ENCODE measurements around the gene KIF21A.
"Not testable (repeated sequence)": the region's sequence is repeated elsewhere in the genome, so short reads cannot be mapped to it uniquely, and the experiment has no call there.

Gene KIF21A

DNA sequence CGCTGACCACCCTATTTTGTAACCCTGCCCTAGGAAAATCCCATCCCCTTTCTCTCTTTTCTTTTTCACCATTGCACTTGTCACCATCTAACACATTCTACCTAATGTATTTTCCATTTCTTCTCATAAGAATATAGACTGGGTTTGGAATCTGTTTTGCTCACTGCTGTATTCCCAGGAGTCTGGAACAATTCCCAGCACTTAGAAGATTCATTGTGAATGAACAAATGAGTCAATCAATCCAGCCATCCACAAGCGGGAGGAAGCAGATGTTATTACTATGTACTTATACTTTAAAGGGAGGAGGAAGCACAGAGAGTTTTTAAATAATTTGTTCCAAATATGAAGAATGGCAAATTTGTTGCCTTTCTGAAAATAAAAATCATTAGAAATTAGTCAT, 142.1 kb downstream of the KIF21A start:
- H3K4me3 ChIP-seq (replicated peaks; ENCODE audit: low read depth, low read length) = no peak overlapping the region
- TF ChIP-seq, protein P1, sequence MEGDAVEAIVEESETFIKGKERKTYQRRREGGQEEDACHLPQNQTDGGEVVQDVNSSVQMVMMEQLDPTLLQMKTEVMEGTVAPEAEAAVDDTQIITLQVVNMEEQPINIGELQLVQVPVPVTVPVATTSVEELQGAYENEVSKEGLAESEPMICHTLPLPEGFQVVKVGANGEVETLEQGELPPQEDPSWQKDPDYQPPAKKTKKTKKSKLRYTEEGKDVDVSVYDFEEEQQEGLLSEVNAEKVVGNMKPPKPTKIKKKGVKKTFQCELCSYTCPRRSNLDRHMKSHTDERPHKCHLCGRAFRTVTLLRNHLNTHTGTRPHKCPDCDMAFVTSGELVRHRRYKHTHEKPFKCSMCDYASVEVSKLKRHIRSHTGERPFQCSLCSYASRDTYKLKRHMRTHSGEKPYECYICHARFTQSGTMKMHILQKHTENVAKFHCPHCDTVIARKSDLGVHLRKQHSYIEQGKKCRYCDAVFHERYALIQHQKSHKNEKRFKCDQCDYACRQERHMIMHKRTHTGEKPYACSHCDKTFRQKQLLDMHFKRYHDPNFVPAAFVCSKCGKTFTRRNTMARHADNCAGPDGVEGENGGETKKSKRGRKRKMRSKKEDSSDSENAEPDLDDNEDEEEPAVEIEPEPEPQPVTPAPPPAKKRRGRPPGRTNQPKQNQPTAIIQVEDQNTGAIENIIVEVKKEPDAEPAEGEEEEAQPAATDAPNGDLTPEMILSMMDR (IDR thresholded peaks at IDR 0.05; ENCODE audit: low read length, missing control alignments) = no peak
- DNase-seq (ENCODE audit: low read depth) = peak; percentile 52

DNA sequence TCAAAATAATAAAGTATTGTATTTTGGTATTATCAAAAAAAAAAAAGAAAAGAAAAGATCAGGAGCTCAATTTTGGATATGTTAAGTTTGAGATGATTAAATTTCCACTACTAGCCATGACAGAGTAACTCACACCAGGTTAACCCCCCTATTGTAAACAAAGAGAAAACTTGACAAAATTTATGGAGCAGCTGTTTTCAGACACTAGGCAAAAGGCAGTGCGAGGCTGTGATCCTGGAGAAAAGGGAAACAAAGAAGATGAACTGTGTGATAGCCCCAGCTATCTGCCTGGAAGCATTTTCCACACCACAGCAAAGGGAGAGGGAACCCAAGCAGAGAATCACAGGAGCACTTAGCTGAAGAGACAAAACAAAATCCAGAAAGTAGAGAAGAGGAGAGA, 145.0 kb downstream of the KIF21A start:
- TF ChIP-seq, protein P1 (IDR thresholded peaks at IDR 0.05; ENCODE audit: low read length, missing control alignments) = no peak
- H3K4me3 ChIP-seq (replicated peaks; ENCODE audit: low read depth, low read length) = no peak overlapping the region
- DNase-seq (ENCODE audit: low read depth) = no peak

DNA sequence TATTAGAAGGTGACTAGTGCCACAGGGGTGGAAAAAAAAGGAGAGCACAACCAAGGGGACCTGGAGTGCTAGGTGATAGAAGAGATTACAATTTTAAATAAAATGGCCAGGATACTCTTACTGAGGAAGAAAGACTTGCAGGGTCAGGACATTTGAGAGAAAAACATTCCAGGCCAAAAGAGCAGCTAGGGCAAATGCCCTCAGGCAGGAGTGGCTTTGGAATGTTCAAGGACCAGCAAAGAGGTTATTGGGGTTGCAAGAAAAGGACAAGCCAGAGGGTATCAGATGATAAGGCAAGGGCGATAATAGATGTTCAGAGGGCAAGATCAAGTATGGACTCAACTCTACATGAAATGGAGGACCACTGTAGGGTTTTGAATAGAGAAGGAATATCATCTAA, 146.4 kb downstream of the KIF21A start:
- no peak overlapping the region for H3K4me3 ChIP-seq (replicated peaks; ENCODE audit: low read depth, low read length)
- DNase-seq (ENCODE audit: low read depth) = no peak
- TF ChIP-seq, protein P1 (IDR thresholded peaks at IDR 0.05; ENCODE audit: low read length, missing control alignments) = no peak

DNA sequence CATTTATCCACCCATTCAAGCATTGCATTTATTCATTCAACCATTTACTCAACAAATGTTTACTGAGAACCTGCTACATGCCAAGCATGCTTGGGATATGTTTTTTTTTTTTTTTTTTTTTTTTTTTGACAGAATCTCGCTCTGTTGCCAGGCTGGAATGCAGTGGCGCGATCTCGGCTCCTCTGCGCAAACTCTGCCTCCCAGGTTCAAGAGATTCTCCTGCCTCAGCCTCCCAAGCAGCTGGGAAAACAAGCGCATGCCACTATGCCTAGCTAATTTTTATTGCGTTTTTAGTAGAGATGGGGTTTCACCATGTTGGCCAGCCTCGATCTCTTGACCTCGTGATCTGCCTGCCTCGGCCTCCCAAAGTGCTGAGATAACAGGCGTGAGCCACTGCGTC, 147.3 kb downstream of the KIF21A start:
- DNase-seq (ENCODE audit: low read depth) = not testable (repeated sequence)

DNA sequence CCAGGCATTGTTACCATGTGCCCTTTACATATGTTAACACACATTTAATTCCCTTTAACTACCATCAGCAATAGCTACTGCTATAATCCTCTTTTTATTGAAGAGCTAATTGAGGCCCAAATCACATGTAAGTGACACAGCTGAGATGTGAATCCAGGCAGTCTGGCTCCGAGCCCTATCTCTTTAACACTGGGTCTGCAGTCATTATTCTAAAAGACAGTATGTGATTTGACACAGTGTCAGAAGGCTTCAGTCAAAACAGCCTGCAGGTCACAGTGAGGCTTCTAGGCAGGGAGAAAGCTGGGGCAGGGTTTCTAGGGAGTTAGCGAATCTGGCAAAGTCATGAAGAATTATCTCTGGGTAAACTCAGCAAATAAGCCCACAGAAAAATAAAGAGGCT, 148.2 kb downstream of the KIF21A start:
- no peak overlapping the region for H3K4me3 ChIP-seq (replicated peaks; ENCODE audit: low read depth, low read length)
- TF ChIP-seq, protein P1 (IDR thresholded peaks at IDR 0.05; ENCODE audit: low read length, missing control alignments) = no peak
- no peak for DNase-seq (ENCODE audit: low read depth)

More for the DNA sequence above, 147.3 kb downstream of the KIF21A start:
- not testable (repeated sequence) for H3K4me3 ChIP-seq (replicated peaks; ENCODE audit: low read depth, low read length)

DNA sequence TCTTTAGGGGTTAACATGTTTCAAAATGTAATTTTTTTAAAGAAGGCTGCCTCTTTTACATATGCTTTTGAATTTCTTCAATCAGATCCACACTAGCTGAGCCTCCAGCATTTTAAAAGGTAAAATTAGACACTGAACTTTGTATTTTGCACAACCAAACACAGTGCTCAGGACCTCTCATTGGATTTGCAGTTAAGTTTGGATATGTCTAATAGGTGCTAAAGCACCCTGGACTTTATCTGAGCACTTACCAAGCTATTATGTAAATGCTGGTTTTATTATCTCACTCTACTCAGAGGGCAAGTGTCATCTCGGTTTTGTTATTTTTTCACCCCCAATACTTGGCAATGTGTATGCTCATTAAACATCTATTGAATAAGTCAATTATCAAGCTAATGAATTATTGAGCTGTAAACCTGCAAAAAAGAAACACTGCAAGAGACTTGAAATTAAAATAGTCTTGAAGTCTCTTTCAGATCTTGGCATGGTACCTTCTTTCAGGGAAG, 150.7 kb downstream of the KIF21A start:
- TF ChIP-seq, protein P1 (IDR thresholded peaks at IDR 0.05; ENCODE audit: low read length, missing control alignments) = no peak
- DNase-seq (ENCODE audit: low read depth) = no peak

DNA sequence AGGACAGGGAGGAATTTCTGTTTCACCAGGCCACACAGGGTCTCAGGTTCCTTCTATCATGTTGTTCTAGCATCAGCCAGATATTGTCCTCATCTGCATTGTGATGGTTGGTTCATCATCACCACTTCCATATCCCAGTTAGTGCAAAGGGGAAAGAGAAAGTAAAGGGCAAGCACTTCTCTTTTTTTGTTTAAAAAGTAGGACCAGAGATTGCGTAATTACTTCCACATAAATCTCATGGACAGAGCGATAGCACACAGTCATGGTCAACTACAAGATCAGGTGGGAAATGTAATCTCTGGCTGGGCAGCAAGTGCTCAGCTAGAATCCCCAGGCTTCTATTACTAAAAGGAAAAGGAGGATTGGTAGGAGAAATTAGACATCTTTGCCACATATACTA, 155.1 kb downstream of the KIF21A start:
- H3K4me3 ChIP-seq (replicated peaks; ENCODE audit: low read depth, low read length) = no peak overlapping the region
- TF ChIP-seq, protein P1 (IDR thresholded peaks at IDR 0.05; ENCODE audit: low read length, missing control alignments) = no peak
- DNase-seq (ENCODE audit: low read depth) = no peak

More for the DNA sequence above, 150.7 kb downstream of the KIF21A start:
- no peak overlapping the region for H3K4me3 ChIP-seq (replicated peaks; ENCODE audit: low read depth, low read length)

All from fibroblast of pulmonary artery (primary cell).